Parathyroid adenoma (tissue), 2 donors: Measurements from ENCODE around the gene LCORL.

ENCODE experiments used
- H2AFZ ChIP-seq: fragments of 300-600 bp; sonication (generic); one replicate; pipeline ENCODE4 v1.7.0; 2017; ENCODE audit warnings: antibody characterized with exemption, mild to moderate bottlenecking
- H3K27ac ChIP-seq: fragments of 300-600 bp; sonication (generic); one replicate; pipeline ENCODE4 v1.7.0; 2017
- H3K27me3 ChIP-seq: fragments of 300-600 bp; sonication (generic); one replicate; pipeline ENCODE4 v1.7.0; 2017; ENCODE audit warnings: low read length; ENCODE audit not compliant: control insufficient read depth, insufficient read depth
- H3K36me3 ChIP-seq: fragments of 300-600 bp; sonication (generic); one replicate; pipeline ENCODE4 v1.7.0; 2017; ENCODE audit warnings: low read length; ENCODE audit not compliant: control insufficient read depth, insufficient read depth
- H3K4me1 ChIP-seq: fragments of 300-600 bp; sonication (generic); one replicate; pipeline ENCODE4 v1.7.0; 2017; ENCODE audit warnings: control low read depth
- H3K4me2 ChIP-seq: fragments of 300-600 bp; sonication (generic); one replicate; pipeline ENCODE4 v1.7.0; 2017; ENCODE audit warnings: low read length
- H3K4me3 ChIP-seq: fragments of 300-600 bp; sonication (generic); one replicate; pipeline ENCODE4 v1.7.0; 2017; ENCODE audit warnings: low read depth, low read length
- H3K79me2 ChIP-seq: fragments of 300-600 bp; sonication (generic); one replicate; pipeline ENCODE4 v1.7.0; 2017; ENCODE audit warnings: control low read depth
- H3K9ac ChIP-seq: fragments of 300-600 bp; sonication (generic); one replicate; pipeline ENCODE4 v1.7.0; 2017; ENCODE audit warnings: mild to moderate bottlenecking
- H3K9me3 ChIP-seq: fragments of 300-600 bp; sonication (generic); one replicate; pipeline ENCODE4 v1.7.0; 2017; ENCODE audit warnings: low read length; ENCODE audit not compliant: control insufficient read depth
- CTCF ChIP-seq: fragments of 300-600 bp; sonication (generic); IDR thresholded peaks from one replicate; pipeline ENCODE4 v1.7.0; 2017; ENCODE audit warnings: antibody characterized with exemption, mild to moderate bottlenecking
- donor health status: primary hyperparathyroidism.

Gene LCORL

GRCh38 chr4:17985832-17986231, 35.7 kb downstream of the LCORL start:
- TF ChIP-seq CTCF, result no peak
- H3K4me1 ChIP-seq, result no peaks in the 10 kb centered on the region

GRCh38 chr4:17981063-17981462, 40.5 kb downstream of the LCORL start:
- Histone ChIP-seq H3K9me3 (no peaks in the 10 kb centered on the region), H3K79me2 (no peaks in the 10 kb centered on the region), H3K9ac (no peak overlapping the region), H2AFZ (no peak overlapping the region), H3K4me1 (no peaks in the 10 kb centered on the region), H3K36me3 (no peaks in the 10 kb centered on the region), H3K27ac (no peak overlapping the region), H3K4me2 (no peak overlapping the region), H3K4me3 (no peak overlapping the region), H3K27me3 (no peaks in the 10 kb centered on the region)
- no peak for TF ChIP-seq CTCF

More at GRCh38 chr4:17985832-17986231, 35.7 kb downstream of the LCORL start:
- Histone ChIP-seq H3K79me2 (no peaks in the 10 kb centered on the region), H3K27ac (no peak overlapping the region), H3K9ac (no peak overlapping the region), H3K4me3 (no peak overlapping the region), H2AFZ (no peak overlapping the region), H3K4me2 (no peak overlapping the region), H3K9me3 (no peaks in the 10 kb centered on the region), H3K27me3 (no peaks in the 10 kb centered on the region), H3K36me3 (no peaks in the 10 kb centered on the region)

GRCh38 chr4:17968721-17969120, 52.8 kb downstream of the LCORL start:
- no peak overlapping the region for H3K4me2 ChIP-seq
- no peaks in the 10 kb centered on the region for H3K4me1 ChIP-seq
- H3K9me3 ChIP-seq, result no peaks in the 10 kb centered on the region
- H3K27me3 ChIP-seq, result no peaks in the 10 kb centered on the region
- H3K27ac ChIP-seq, result no peak overlapping the region
- no peaks in the 10 kb centered on the region for H3K36me3 ChIP-seq
- no peaks in the 10 kb centered on the region for H3K79me2 ChIP-seq
- no peak overlapping the region for H3K4me3 ChIP-seq
- TF ChIP-seq CTCF, result no peak
- H3K9ac ChIP-seq, result no peak overlapping the region
- no peak overlapping the region for H2AFZ ChIP-seq

GRCh38 chr4:17967078-17967477, 54.5 kb downstream of the LCORL start:
- TF ChIP-seq CTCF, result no peak
- no peak overlapping the region for H2AFZ ChIP-seq
- H3K4me1 ChIP-seq, result no peaks in the 10 kb centered on the region
- no peaks in the 10 kb centered on the region for H3K36me3 ChIP-seq
- no peaks in the 10 kb centered on the region for H3K79me2 ChIP-seq
- H3K27ac ChIP-seq, result no peak overlapping the region
- no peak overlapping the region for H3K9ac ChIP-seq
- no peak overlapping the region for H3K4me3 ChIP-seq
- no peaks in the 10 kb centered on the region for H3K9me3 ChIP-seq
- H3K27me3 ChIP-seq, result no peaks in the 10 kb centered on the region
- H3K4me2 ChIP-seq, result no peak overlapping the region

- Histone ChIP-seq H3K79me2 (no peaks in the 10 kb centered on the region), H3K27ac (no peak overlapping the region), H2AFZ (no peak overlapping the region), H3K4me2 (no peak overlapping the region), H3K9ac (no peak overlapping the region), H3K4me1 (no peaks in the 10 kb centered on the region), H3K4me3 (no peak overlapping the region), H3K36me3 (no peaks in the 10 kb centered on the region), H3K9me3 (no peaks in the 10 kb centered on the region), H3K27me3 (no peaks in the 10 kb centered on the region)
- no peak for TF ChIP-seq CTCF
Measured at GRCh38 chr4:17966312-17966711, 55.2 kb downstream of the LCORL start.
